ENCODE measurements around the gene SLC25A34. TPM values are rescaled to one million over a fixed set of nuclear protein-coding genes. Genes with fewer than 3 reads are reported as not detected.

The SLC25A34 gene
- total RNA-seq, 1 donor from 2014 or later = 10.1 TPM

DNA sequence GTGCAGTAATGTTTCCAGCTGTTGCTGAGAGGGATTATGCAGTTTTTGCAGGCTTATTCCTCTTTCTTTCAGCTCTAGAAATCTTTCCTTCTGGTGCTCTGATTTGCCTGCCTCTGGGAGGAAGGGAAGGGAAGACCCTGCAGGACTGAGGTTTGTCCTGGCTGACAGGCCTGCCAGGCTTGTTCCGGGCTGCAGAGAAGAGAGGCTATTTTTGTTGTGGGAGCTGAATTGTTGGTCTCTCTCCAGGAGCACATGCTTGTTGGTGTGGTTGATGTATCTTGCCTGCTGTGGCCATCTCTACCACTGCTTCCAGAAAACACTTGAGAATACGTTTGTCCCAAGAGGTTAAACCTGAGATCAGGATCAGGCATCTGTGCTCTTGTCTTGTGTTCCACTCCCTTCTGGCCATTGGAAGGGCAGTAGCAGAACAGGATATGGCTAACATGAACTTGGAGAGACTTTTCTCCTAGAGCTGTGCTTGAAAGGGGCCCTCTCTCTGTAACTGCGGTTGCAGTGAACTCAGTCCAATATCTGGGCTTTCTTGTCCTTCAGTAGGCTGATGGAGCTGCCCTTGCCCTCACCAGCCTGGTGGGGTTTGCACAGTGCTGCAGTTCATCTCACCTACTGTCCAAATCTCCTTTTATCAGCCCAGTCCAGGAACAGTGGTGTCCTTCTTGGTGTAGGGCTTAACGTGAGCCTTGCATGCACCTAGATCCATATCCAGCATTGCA is 21.5 kb upstream of the SLC25A34 start:
- DNase-seq (ENCODE audit: low spot score) = no peak

DNA sequence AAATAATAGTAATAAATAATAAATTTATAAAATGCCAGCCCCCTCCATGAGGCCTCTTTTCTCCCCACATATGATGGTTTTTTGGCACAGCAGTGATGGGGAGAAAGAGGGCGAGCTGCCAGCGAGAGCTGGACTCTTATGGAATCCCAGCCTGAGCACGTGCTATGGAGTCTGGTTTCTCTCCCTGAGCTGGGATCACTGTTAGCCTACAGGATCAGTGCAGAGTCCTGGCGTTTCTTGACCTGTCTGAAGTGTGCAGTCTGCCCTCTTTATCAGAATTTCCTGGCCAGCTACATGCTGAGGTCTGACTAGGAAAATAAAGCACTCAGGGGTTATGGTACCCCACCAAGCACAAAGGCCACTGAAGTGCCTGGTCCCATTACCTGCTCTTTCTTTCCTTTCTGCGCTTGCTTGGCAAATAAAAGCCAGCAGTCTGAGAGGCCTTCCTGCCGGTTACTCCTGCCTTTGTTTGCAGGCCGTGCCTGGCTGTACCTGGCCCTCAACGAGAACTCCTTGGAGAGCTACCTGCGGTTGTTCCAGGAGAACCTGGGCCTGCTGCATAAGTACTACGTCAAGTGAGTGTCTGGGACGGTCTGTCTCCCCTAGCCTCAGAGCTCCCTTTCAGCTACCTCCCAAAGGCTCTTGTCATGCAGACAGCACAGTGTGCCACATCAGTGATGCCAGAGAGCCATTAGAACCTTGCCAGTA is 18.5 kb upstream of the SLC25A34 start:
- DNase-seq (ENCODE audit: low spot score) = no peak

DNA sequence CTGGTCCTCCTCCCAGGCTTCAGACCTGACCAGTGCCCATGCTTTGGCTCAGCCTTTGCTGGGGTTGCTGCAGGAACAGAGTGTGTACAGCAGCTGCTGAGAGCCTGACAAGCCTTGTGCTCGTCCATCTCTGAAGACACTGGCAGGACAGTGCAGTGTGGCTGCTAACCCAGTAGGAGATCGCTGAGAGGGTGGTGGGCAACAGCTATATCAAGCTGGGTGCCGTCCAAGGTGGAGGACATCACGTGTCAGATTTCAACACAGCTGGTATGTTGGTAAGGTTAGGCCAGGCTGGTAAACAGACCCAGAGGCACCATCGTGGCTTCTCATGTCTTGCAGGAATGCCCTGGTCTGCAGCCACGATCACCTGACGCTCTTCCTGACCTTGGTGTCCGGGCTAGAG is 17.9 kb upstream of the SLC25A34 start:
- no peak for DNase-seq (ENCODE audit: low spot score)

DNA sequence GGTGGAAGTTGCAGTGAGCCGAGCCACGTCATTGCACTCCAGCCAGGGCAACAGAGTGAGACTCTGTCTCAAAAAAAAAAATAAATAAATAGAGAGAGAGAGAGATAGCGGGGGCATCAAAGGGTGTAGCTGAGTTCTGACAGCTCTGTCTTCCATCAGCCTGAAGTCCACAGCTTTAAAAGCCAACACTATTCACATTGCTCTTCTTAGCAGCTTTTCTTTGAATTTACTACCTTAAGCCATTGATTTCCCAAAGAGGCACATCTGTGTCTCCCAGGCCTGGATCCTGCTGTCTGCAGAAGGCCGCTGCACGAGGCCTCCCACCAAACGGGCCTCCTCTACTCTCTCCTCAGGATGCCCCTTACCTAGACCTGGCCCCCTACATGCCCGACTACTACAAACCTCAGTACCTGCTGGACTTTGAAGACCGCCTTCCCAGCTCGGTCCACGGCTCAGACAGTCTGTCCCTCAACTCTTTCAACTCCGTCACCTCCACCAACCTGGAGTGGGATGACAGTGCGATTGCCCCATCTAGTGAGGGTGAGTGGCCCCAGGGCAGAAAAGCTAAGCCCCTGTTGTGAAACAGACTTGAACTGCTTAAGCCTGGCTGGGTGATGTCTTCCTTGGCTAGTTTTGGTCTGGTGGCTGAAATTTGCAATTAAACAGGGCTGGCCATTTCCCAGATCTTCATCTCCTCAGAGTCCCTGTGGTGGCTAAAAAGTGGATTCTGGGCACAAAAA is 16.5 kb upstream of the SLC25A34 start:
- no peak for DNase-seq (ENCODE audit: low spot score)

DNA sequence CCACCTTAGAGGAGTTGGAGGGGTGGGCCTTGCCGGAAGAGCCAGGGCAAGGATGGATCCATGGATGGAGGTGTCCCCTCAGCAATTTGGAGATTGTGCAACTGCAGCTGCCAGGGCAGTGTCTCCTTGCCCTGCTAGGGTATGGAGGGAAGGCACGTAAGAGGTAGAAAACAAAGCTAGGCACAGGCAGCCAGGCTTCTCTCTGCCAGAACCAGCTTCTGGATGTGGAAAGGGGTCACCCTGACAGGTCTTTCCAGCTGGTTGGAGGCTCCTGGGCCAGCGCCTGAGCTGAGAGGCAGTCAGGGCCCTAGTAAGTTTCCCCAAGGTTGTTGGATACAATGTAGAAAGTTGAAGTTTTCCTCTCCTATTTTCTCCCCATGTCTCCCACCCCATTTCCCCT is 15.2 kb upstream of the SLC25A34 start:
- DNase-seq (ENCODE audit: low spot score) = no peak

DNA sequence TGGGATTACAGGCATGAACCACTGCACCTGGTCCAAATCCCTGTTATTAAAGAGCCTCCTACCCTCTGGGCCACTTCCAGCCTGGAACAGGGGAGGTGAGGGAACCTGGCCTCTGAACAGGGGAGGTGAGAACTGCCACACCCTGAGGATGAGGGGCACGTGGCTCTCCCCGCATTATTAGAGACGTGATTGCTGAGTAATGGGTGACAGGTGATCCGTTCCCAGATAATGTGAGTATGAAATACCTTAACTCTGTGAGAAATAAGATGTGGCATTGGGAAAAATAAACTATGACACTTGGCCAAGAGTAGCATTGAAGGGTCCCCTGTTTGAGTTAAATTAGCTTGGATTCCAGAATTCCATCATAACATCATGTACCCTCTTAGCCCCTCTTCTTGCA is 13.6 kb upstream of the SLC25A34 start:
- DNase-seq (ENCODE audit: low spot score) = no peak

DNA sequence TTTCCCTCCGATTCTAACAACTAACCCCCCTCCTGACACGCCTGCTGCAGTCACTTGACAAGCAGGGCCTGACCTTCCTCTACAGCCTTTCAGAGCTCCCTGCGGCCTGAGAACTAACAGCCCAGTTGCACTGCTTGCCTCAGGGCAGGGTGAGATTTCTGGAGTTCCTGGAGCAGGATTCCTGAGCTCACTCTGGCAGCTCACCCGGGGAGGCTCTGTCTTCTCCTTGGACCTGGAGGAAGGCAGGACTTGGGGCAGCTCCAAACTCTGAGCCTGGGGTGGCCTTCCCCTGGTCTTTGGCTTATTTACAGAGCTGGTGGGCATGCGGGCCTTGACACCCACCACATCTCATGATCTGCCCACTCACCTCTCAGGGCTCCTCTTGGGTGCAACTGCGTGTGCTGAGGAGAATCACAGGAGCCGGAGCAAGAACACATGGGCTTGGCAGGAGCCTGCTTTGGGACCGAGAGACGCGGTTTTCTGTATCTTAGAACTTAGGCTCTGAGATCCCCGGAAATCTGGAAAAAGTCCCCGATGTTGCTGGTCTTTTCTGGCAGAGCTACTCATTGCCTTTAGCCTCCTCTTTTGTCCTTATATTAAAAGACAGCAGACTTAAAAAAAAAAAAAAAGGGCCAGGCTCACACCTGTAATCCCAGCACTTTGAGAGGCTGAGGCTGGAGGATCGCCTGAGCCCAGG is 13.1 kb upstream of the SLC25A34 start:
- no peak for DNase-seq (ENCODE audit: low spot score)

DNA sequence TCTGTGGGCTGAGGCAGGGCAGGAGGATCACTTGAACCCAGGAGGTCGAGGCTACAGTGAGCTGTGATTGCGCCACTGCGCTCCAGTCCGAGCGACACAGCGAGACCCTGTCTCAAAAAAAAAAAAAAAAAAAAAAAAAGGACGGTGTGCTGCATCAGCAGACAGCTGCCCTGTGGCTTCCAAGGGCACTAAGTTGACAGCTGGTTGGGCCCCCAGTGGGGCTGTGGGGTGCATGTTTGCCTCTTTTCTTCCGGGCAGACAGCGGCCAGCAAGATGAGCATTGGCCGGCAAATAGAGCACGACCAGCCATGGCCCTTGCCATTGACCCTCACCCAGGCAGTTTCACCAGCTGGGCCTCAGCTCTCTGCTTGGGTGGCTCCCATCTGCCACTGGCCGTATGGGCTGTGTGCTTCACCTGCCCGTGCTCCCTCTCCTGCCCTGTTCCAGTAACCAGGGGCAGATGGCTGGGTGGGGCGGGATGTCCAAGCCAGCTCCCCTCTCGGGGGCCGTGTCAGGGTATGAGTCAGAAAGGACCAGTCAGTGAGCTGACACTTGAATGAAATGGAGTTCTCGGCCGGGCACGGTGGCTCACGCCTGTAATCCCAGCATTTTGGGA is 12.3 kb upstream of the SLC25A34 start:
- no peak for DNase-seq (ENCODE audit: low spot score)

DNA sequence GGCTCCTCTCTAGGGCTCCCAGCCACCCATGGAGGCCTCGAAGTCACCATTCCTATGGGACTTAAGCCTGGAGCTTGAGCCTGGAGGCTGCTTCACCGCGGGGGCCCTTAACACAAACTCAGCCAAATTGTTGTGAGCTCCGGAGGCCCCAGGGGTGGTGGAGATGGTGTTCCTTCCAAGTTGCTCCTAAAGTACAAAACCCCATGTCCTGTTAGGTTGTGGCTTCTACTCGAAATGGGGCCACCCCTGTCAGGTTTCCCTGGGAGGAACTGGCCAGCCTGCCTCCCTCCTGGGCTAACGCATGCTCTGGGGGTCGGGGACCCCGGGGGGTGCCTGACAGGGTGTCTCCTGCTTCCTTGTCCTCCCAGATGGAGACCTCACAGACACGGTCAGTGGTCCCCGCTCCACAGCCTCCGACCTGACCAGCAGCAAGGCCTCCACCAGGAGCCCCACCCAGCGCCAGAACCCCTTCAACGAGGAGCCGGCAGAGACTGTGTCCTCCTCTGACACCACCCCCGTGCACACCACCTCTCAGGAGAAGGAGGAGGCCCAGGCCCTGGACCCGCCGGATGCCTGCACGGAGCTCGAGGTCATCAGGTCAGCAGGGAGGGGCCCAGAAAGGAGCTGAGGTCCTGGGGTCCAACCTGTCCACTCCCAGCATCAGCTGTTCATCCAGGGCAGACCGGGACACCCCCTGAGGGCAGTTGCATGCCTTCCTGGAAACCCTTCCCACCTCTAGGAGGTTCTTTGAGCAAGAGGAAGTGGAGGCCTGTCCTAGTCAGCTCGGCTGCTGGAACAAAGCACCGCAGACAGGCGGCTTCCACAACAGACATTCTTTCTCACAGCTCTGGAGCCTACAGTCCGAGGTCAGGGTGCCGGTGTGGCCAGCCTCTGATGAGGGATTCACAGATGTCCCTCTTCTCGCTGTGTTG is 10.8 kb upstream of the SLC25A34 start:
- DNase-seq (ENCODE audit: low spot score) = no peak

DNA sequence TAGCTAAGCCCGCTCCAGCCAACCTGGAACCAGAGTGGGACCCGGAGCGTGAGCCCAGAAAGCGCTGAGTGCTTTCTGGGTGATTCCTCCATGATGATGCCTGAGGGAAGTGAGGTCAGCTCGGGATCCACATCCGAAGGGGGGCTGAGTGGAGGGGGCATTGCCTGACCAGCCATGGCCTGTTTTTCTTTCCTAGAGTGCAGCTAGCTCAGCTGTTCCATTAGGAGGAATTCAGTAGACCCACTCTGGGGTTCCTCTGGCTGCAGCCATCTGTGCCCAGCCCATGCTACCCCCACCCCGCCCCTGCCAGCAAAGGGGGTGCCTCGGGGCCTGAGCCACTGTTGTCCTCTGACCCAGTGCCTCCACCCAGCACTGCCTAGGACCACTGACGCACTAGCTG is 9.6 kb upstream of the SLC25A34 start:
- no peak for DNase-seq (ENCODE audit: low spot score)

DNA sequence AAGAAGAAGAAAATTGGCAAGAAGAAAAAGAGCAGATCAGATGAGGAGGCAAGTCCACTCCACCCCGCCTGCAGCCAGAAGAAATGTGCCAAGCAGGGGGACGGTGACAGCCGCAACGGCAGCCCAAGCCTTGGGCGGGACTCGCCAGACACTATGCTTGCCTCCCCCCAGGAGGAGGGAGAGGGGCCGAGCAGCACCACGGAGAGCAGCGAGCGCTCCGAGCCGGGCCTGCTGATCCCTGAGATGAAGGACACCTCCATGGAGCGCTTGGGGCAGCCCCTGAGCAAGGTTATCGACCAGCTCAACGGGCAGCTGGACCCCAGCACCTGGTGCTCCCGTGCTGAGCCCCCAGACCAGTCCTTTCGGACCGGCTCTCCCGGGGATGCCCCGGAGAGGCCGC is 9.0 kb upstream of the SLC25A34 start:
- no peak for DNase-seq (ENCODE audit: low spot score)

DNA sequence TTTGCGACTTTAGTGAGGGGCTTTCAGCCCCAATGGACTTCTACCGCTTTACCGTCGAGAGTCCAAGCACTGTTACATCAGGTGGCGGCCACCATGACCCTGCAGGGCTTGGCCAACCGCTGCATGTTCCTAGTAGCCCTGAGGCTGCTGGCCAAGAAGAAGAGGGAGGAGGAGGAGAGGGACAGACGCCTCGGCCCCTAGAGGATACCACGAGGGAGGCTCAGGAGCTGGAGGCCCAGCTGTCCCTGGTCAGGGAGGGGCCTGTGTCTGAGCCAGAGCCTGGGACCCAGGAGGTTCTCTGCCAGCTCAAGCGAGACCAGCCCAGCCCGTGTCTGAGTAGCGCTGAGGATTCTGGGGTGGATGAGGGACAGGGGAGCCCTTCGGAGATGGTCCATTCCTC is 8.6 kb upstream of the SLC25A34 start:
- no peak for DNase-seq (ENCODE audit: low spot score)

DNA sequence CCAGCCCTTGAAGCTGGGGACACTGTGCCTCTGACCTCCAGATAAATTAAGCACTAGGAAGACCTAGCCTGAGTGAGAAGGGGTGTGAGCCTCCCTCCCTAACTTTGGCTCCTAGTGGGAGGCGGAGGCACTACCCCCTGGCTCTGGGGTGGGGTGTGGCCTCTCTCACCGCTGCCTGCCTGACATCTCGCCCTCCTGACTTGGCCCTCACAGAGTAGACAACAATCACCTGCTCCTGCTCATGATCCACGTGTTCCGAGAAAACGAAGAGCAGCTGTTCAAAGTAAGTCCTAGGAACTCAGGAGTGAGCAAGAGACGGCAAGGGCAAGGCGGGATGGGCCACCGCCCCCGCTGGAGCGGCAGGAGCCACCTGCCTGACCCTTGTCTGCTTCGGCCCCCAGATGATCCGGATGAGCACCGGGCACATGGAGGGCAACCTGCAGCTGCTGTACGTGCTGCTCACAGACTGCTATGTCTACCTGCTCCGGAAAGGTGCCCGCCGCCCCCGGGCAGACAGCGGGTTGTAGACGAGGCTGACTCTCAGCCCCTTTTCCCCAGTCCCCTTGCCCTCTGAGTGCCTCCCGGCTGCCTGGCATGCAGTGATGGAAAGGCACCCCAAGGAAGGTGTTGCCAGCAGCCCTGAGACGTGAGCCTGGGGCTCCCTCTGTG is 8.1 kb upstream of the SLC25A34 start:
- no peak for DNase-seq (ENCODE audit: low spot score)

DNA sequence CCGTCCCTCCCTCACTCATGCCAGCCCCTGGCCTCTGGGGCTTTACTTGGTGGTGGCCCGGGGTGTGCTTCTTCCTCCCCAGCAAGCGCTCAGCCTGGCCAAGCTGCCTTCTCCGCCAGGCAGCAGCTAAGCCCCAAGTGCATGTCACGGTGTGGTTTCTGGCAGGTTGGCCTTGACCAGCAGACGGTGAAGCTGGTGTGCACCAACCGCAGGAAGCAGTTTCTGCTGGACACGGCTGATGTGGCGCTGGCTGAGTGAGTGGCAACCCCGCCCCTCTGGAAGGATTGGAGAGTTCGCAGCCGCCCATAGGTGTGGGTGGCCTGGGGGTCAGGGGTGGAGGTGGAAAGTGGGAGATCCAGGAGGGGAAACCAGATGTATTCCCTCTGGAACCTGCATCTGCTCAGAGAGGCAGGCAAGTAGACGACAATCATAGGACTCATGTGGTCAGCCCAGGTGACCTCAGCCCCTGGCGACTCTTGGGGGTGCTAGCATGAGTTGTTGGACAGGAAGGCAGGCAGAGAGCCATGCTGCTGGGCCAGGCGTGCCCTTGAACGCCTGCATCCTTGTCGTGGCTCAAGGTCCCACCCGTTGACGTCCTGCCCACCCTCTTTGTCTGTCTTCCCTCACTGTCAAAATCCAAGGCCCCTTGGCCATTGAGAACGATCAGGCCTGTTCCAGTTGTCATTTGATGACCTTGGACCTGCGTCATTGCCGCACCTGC is 7.0 kb upstream of the SLC25A34 start:
- DNase-seq (ENCODE audit: low spot score) = no peak

DNA sequence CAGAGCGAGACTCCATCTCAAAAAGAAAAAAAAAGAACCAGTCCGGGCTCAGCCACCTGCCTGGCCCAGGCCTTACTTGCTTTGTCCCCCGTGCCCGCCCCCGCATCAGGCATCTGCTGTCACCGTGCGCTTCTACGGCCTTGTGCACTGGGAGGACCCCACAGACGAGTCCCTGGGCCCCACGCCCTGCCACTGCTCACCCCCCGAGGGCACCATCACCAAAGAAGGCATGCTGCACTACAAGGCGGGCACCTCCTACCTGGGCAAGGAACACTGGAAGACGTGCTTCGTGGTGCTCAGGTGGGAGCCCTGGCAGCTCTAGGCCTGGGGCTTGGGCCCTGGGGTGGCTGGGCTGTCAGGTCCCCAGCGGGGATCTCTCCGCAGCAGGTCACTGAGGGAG is 5.6 kb upstream of the SLC25A34 start:
- DNase-seq (ENCODE audit: low spot score) = no peak

DNA sequence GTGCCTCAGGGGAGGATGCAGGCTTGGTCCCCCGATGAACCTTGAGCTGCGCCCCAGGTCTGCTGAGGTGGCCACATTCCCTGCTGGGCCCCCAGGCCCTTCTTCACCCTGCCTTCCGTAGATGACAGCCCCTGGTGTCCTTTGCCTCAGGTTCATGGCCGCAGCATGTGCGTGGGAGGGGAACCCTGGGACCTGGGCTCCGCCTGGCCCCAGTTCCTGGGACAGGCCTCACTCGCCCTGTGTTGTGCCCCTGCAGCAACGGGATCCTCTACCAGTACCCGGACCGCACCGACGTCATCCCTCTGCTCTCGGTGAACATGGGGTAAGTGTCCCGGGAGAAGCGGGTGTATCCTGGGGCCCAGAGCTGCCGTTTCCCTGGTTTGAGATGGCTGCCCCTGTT is 5.1 kb upstream of the SLC25A34 start:
- no peak for DNase-seq (ENCODE audit: low spot score)

DNA sequence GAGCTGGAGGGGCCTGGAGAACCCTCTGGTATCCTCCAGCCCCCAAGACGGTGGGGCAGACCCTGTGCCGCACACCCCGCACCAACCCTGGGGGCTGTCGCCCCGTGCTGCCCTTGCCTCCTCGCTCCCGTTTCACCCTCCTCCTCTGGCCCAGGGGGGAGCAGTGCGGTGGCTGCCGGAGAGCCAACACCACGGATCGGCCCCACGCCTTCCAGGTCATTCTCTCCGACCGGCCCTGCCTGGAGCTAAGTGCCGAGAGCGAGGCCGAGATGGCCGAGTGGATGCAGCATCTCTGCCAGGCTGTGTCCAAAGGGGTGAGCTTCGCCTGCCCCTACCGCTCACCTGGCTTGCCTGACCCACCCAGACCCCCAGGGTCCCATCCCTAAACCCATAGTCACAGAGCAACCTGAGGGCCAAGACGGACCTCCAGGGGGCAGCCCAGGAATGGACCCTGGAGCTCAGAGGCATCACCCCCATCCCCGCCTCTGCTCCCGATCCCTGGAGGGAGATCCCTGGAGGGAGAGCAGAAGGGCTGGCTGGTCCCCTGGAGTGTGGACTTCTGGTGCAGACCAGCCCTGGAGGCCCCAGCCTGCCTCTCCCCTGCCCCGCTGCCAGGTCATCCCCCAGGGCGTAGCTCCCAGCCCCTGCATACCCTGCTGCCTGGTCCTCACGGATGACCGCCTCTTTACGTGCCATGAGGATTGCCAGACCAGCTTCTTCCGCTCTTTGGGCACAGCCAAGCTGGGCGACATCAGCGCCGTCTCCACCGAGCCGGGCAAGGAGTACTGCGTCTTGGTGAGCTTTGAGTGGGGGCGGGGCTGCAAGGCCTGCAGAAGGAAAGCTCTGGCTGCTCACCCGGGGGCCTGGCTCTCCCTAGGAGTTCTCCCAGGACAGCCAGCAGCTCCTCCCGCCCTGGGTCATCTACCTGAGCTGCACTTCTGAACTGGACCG is 4.0 kb upstream of the SLC25A34 start:
- no peak for DNase-seq (ENCODE audit: low spot score)

DNA sequence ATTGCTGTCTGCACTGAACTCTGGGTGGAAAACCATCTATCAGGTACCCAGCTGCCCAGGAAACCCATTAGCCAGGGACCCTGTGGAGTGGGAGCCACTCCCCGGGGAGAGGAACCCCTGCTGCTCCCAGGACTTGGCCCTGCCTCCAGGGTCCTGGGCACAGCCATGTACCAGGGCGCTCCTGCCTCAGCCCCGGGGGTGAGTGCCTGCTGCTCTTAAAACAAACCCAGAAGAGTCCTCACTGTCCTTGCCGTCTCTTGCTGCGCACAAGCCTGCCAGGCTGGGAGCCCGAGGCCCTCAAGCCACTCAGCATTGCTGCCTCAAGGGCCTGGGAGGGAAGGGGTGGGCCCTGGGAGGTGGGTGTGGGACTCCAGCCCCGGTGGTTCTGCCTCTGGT is 3.4 kb upstream of the SLC25A34 start:
- DNase-seq (ENCODE audit: low spot score) = no peak
